Keratinocyte (primary cell): ENCODE results near the gene ZNF521.

ENCODE experiments used
- EZH2 ChIP-seq: IDR thresholded peaks from one replicate; pipeline ENCODE4 v1.6.1; 2012; ENCODE audit warnings: inconsistent platforms, mild to moderate bottlenecking, low read length, moderate library complexity
- TF ChIP-seq, protein P1 (sequence below), 3 experiments: IDR thresholded peaks in 1 of 3; conservative IDR thresholded peaks in 1 of 3; optimal IDR thresholded peaks in 1 of 3; 2 replicates in 2 of 3; 3 replicates in 1 of 3; pipeline versions ENCODE3 to v1.5.1; 2011; ENCODE audit warnings: low read length in 3 of 3, mild to moderate bottlenecking in 3 of 3, moderate library complexity in 2 of 3, control low read depth in 1 of 3, inconsistent platforms in 1 of 3; ENCODE audit not compliant: insufficient read depth in 2 of 3; ENCODE audit errors: extremely low read depth in 1 of 3

DNA sequence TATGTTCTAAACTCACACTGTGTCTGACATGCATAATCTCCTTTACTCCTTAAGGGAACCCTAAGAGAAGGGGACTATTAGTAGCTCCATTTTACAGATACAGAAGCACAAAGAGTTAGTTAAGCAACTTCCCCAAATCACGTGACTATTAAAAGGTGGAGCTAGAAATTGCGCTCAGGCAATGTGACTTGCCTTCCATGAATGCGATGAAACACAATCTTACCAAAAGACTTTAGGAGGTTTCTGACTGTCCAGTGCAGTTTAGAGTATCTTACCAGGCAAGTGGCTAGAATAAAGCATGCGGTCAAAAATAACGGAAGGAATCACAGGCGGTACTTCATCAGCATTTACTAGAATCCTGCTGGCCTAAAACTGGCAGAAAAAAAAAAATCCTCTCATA, 70.4 kb downstream of the ZNF521 start:
- no peak for TF ChIP-seq EZH2
- TF ChIP-seq, protein P1, sequence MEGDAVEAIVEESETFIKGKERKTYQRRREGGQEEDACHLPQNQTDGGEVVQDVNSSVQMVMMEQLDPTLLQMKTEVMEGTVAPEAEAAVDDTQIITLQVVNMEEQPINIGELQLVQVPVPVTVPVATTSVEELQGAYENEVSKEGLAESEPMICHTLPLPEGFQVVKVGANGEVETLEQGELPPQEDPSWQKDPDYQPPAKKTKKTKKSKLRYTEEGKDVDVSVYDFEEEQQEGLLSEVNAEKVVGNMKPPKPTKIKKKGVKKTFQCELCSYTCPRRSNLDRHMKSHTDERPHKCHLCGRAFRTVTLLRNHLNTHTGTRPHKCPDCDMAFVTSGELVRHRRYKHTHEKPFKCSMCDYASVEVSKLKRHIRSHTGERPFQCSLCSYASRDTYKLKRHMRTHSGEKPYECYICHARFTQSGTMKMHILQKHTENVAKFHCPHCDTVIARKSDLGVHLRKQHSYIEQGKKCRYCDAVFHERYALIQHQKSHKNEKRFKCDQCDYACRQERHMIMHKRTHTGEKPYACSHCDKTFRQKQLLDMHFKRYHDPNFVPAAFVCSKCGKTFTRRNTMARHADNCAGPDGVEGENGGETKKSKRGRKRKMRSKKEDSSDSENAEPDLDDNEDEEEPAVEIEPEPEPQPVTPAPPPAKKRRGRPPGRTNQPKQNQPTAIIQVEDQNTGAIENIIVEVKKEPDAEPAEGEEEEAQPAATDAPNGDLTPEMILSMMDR (optimal IDR thresholded peaks at IDR 0.05 in 1 of 3, IDR thresholded peaks at IDR 0.05 in 1 of 3, conservative IDR thresholded peaks at IDR 0.05 in 1 of 3; ENCODE audit: extremely low read depth in 1 of 3, insufficient read depth in 2 of 3, low read length in 3 of 3): no peak
